Ovary (tissue), 9 donors: ENCODE data around the gene NT5C. TPM values are rescaled to one million over a fixed set of nuclear protein-coding genes. Genes with fewer than 3 reads are reported as not detected.

Experiments used
- DNase-seq, 5 donors: peaks; one replicate each; pipeline ENCODE4 v3.0.0-alpha.2; 2019 to 2020
- H3K27ac ChIP-seq, 2 donors: fragments of 200-600 bp; one replicate each; pipeline versions ENCODE4 v1.5.1 to v1.8.0; 2019 to 2022
- H3K27me3 ChIP-seq: fragments of 200-600 bp; one replicate; pipeline ENCODE4 v1.8.0; 2022
- H3K36me3 ChIP-seq: fragments of 200-600 bp; sonication (generic); one replicate; pipeline ENCODE4 v1.5.1; 2019
- H3K4me1 ChIP-seq: one replicate; pipeline ENCODE4 v1.8.1; 2013; ENCODE audit warnings: mild to moderate bottlenecking, moderate library complexity; ENCODE audit not compliant: insufficient read depth
- H3K4me3 ChIP-seq: fragments of 200-600 bp; sonication (generic); one replicate; pipeline ENCODE4 v1.5.1; 2017
- H3K9me3 ChIP-seq, 2 donors: fragments of 200-600 bp in 1 of 2; sonication (generic) in 1 of 2; one replicate each; pipeline versions ENCODE4 v1.5.1 to v1.8.1; 2013 to 2019; ENCODE audit warnings: mild to moderate bottlenecking in 1 of 2, moderate library complexity in 1 of 2
- EP300 ChIP-seq: sonication (generic); formaldehyde crosslinking; IDR thresholded peaks from one replicate; pipeline ENCODE4 v1.6.1; 2017; ENCODE audit warnings: antibody characterized with exemption
- POLR2A ChIP-seq: fragments of 450-650 bp; IDR thresholded peaks from one replicate; pipeline ENCODE4 v1.6.1; 2017; ENCODE audit warnings: antibody characterized with exemption, mild to moderate bottlenecking, moderate library complexity
- WGBS, 3 donors: extraction: QIAGEN DNeasy Blood & Tissue Kit in 1 of 3; methylation state at CpG; one replicate each; pipeline versions ENCODE4 v1.1.5 to v1.1.7; 2013 to 2017; 5-methylcytosine and 5-hydroxymethylcytosine counted together
- intact Hi-C, 4 donors: fragments of 100-400 bp; cut with DNase I; formaldehyde crosslinking; loops; one replicate each; pipeline versions ENCODE4 v1.11.0 to v1.15.1; 2022 to 2023
- polyA plus RNA-seq, 2 donors: library from polyadenylated mRNA; stranded (reverse); fragments of 200-250 nt in 1 of 2; fragments of 350-450 nt in 1 of 2; fragmentation: Illumina TruSeq in 1 of 2; extraction: RNeasy Lipid Tissue Mini Kit (QIAGEN cat#74804) in 1 of 2; gene quantifications; one replicate each; pipeline ENCODE4 v1.2.3, GENCODE V29; 2013 to 2014
- total RNA-seq, 7 donors: library from RNA; depleted of rRNA in 2 of 7; stranded (reverse); fragments of >200 nt in 2 of 7; fragmentation: NEBNext Ultra II Directional in 3 of 7; extraction: Animal tissue kit (Norgen Biotek cat#: 25700) in 3 of 7; gene quantifications; one replicate each; pipeline versions ENCODE4 v1.1.0 to v1.2.4, GENCODE V29; 2016 to 2023
- TF ChIP-seq, protein P1 (sequence below), 3 donors: fragments of 450-650 bp in 2 of 3; fragments of 200-600 bp in 1 of 3; IDR thresholded peaks; one replicate each; pipeline versions ENCODE4 v1.5.1 to v1.8.0; 2016 to 2022; ENCODE audit warnings: antibody characterized with exemption in 3 of 3, mild to moderate bottlenecking in 1 of 3
- donor health status: DM: no; HTN: no; CAD: no; lungs with moderate emphysema.
- donor health status: DM: no; HTN: no; CAD: no.
- donor health status: Bipolar disorder and iron deficiency.
- donor health status: DM: yes; HTN: yes; CAD: no.
- donor health status: DM: no; HTN: no; CAD: no.
- donor health status: DM: yes; HTN: yes; CAD: no.

The NT5C gene
- total and polyA plus RNA-seq, 9 donors = 10.0 to 118 (median 65.9) TPM

DNA sequence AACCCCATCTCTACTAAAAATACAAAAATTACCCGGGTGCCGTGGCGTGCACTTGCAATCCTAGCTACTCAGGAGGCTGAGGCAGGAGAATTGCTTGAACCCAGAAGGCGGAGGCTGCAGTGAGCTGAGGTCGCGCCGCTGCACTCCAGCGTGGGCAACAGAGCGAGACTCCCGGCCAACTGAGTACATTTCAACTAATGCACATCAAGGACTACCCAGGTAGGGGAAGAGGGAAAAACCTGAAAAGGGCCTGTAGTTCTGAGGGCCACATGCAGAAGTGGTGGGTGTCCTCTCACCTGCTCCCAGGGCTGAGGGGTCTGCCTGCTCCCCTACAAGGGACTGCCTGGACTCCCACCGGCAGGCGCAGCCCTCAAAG, 44.4 kb downstream of the NT5C start:
- peak overlapping the region; percentile 72 for H3K4me3 ChIP-seq
- H3K9me3 ChIP-seq = no peaks in the 10 kb centered on the region
- no peaks in the 10 kb centered on the region for H3K36me3 ChIP-seq
- H3K27ac ChIP-seq = peak overlapping the region; percentile 71 to 92
- WGBS, 3 donors = 46 to 53% (median 52%) methylated on average over 12 of the region's 12 CpGs
- intact Hi-C loops = no loop called here
- DNase-seq = no peak
- TF ChIP-seq, protein P1, sequence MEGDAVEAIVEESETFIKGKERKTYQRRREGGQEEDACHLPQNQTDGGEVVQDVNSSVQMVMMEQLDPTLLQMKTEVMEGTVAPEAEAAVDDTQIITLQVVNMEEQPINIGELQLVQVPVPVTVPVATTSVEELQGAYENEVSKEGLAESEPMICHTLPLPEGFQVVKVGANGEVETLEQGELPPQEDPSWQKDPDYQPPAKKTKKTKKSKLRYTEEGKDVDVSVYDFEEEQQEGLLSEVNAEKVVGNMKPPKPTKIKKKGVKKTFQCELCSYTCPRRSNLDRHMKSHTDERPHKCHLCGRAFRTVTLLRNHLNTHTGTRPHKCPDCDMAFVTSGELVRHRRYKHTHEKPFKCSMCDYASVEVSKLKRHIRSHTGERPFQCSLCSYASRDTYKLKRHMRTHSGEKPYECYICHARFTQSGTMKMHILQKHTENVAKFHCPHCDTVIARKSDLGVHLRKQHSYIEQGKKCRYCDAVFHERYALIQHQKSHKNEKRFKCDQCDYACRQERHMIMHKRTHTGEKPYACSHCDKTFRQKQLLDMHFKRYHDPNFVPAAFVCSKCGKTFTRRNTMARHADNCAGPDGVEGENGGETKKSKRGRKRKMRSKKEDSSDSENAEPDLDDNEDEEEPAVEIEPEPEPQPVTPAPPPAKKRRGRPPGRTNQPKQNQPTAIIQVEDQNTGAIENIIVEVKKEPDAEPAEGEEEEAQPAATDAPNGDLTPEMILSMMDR (IDR thresholded peaks at IDR 0.05) = no peak
- TF ChIP-seq POLR2A = no peak
- no peak for TF ChIP-seq EP300
- peaks cover 12% of the 10 kb centered on the region for H3K4me1 ChIP-seq
- no peaks in the 10 kb centered on the region for H3K27me3 ChIP-seq

DNA sequence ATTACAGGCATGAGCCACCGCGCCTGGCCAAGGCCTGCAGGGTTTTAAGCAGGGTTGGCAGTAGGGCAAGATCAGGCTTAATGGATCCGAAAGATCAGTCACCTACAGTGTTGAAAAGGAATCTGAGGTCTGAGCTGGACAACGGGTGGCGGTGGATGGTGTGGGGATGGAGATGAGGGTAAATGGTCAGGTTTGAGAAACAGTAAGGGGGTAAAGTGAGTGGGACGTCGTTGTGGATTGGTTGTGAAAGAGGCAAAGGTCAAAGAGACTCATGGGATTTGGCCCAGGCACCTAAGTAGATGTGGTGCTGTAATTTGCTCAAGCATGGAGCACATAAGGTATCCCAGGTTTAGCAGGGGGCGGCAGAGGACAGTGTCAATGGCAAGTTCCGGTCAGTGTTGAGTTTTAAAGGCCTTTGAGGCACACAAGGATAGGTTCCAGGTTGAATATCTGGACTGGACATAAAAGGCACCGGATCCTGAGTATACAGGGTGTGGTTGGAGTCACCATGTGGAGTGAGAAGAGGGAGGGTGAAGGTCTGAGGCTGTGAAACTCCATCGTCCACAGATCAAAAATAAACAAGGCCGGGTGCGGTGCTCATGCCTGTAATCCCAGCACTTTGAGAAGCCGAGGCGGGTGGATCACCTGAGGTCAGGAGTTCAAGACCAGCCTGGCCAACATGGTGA, 44.9 kb downstream of the NT5C start:
- no peak overlapping the region for H3K4me3 ChIP-seq
- peaks cover 10% of the 10 kb centered on the region for H3K4me1 ChIP-seq
- 78 to 84% (median 81%) methylated on average over 15 of the region's 15 CpGs for WGBS, 3 donors
- peak overlapping the region in 1 of 2 donors; percentile 92 for H3K27ac ChIP-seq
- TF ChIP-seq, protein P1 (IDR thresholded peaks at IDR 0.05) = no peak
- TF ChIP-seq POLR2A = no peak
- no peak for TF ChIP-seq EP300
- no peak for DNase-seq
- H3K36me3 ChIP-seq = no peaks in the 10 kb centered on the region
- no peaks in the 10 kb centered on the region for H3K27me3 ChIP-seq
- intact Hi-C loops = no loop called here
- H3K9me3 ChIP-seq = no peaks in the 10 kb centered on the region

DNA sequence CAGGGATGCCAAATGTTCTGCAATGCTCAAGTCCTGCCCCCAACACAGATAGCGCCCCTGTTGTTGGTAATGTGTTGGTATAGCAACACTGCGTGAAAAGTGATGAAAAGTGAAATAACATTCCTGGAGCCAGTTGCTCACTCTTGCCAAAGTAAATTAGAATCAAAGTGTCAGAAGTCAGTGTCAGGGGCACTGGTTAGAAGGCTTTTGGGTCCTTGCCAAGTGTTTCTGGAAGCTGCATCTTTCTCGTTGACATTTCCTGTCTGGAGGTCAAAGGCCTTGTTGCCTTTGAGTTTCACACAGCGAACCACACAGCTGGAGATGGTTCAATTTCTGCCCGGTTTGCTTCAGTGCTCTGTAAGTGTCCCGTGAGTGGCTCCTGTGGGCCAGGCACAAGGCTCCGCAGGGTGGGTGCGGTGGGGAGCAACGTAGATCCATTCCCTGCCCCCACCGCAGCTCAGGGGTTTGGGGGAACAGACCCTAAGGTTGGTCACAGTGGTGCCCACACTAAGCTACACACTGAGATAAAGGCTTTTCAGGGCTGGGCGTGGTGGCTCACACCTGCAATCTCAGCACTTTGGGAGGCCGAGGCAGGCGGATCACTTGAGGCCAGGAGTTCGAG, 47.4 kb downstream of the NT5C start:
- Histone ChIP-seq H3K4me1 (peaks cover 3% of the 10 kb centered on the region), H3K27ac (no peak overlapping the region), H3K4me3 (no peak overlapping the region), H3K36me3 (no peaks in the 10 kb centered on the region), H3K27me3 (no peaks in the 10 kb centered on the region), H3K9me3 (no peaks in the 10 kb centered on the region)
- WGBS, 3 donors = 62 to 68% (median 67%) methylated on average over 14 of the region's 14 CpGs
- no peak for TF ChIP-seq POLR2A
- no peak for TF ChIP-seq EP300
- TF ChIP-seq, protein P1 (IDR thresholded peaks at IDR 0.05) = no peak
- no peak for DNase-seq
- intact Hi-C loops = no loop called here

DNA sequence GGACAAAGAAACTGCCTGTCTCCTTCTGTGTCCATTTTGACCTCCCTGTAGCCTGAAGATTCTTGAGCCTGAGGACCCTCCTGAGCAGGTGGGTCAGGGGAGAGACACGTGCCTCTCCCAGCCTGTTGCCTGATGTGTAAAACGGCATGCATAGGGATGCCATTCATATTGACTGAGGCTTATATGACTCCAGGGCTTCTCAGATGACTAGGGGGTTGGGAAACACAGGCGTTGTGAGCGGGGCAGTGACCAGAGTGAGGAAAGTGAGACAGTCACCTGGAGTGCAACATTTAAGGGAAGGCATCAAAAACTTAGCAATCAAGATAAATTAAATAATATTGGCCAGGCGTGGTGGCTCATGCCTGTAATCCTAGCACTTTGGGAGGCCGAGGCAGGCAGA, 48.9 kb downstream of the NT5C start:
- H3K36me3 ChIP-seq = no peaks in the 10 kb centered on the region
- DNase-seq = no peak
- intact Hi-C loops = no loop called here
- no peak for TF ChIP-seq POLR2A
- TF ChIP-seq, protein P1 (IDR thresholded peaks at IDR 0.05) = no peak
- TF ChIP-seq EP300 = no peak
- H3K4me1 ChIP-seq = peaks cover 7% of the 10 kb centered on the region
- 66 to 73% (median 72%) methylated on average over 6 of the region's 6 CpGs for WGBS, 3 donors
- no peaks in the 10 kb centered on the region for H3K27me3 ChIP-seq
- H3K4me3 ChIP-seq = no peak overlapping the region
- no peaks in the 10 kb centered on the region for H3K9me3 ChIP-seq
- no peak overlapping the region for H3K27ac ChIP-seq
